Activated T-cell treated with anti-CD3 and anti-CD28 coated beads, Interleukin-2, amount 50 U/mL, for 24 hours (primary cell): ENCODE data around the gene SLC8A3.

ENCODE experiments used
- DNase-seq: peaks from one replicate; pipeline ENCODE4 v3.0.0-alpha.2; 2020
- H3K27ac Mint-ChIP-seq: 2 replicates; pipeline ENCODE4 v1.8.0; 2020; ENCODE audit warnings: mild to moderate bottlenecking, mixed read lengths
- H3K27me3 Mint-ChIP-seq: 2 replicates; pipeline ENCODE4 v1.8.0; 2020; ENCODE audit warnings: mixed read lengths
- H3K36me3 Mint-ChIP-seq: 2 replicates; pipeline ENCODE4 v1.8.0; 2020; ENCODE audit warnings: low read depth, mixed read lengths
- H3K4me1 Mint-ChIP-seq: 2 replicates; pipeline ENCODE4 v1.8.0; 2020; ENCODE audit warnings: low read depth, mixed read lengths
- H3K4me3 Mint-ChIP-seq: 2 replicates; pipeline ENCODE4 v1.8.0; 2020; ENCODE audit warnings: mild to moderate bottlenecking, moderate library complexity, mixed read lengths
- H3K9me3 Mint-ChIP-seq: 2 replicates; pipeline ENCODE4 v1.8.0; 2020; ENCODE audit warnings: mixed read lengths

SLC8A3 gene

GRCh38 chr14:70049605-70050004 is 139.1 kb downstream of the SLC8A3 start:
- H3K9me3 Mint-ChIP-seq: no peaks in the 10 kb centered on the region
- no peak overlapping the region for H3K4me3 Mint-ChIP-seq
- peaks cover 19% of the 10 kb centered on the region for H3K27me3 Mint-ChIP-seq
- peaks cover 6% of the 10 kb centered on the region for H3K4me1 Mint-ChIP-seq
- no peak for DNase-seq
- H3K36me3 Mint-ChIP-seq: no peaks in the 10 kb centered on the region
- H3K27ac Mint-ChIP-seq: no peak overlapping the region

- Mint-ChIP-seq H3K4me3 (no peak overlapping the region), H3K36me3 (no peaks in the 10 kb centered on the region)
Observed at GRCh38 chr14:70048313-70048654, 140.5 kb downstream of the SLC8A3 start.

GRCh38 chr14:70047598-70048312 is 141.0 kb downstream of the SLC8A3 start:
- H3K9me3 Mint-ChIP-seq: no peaks in the 10 kb centered on the region
- no peaks in the 10 kb centered on the region for H3K36me3 Mint-ChIP-seq
- peaks cover 22% of the 10 kb centered on the region for H3K27me3 Mint-ChIP-seq
- no peak overlapping the region for H3K27ac Mint-ChIP-seq
- no peak for DNase-seq
- H3K4me3 Mint-ChIP-seq: no peak overlapping the region
- H3K4me1 Mint-ChIP-seq: peaks cover 6% of the 10 kb centered on the region

More at GRCh38 chr14:70048313-70048654, 140.5 kb downstream of the SLC8A3 start:
- no peak for DNase-seq
- Mint-ChIP-seq H3K27me3 (peaks cover 19% of the 10 kb centered on the region), H3K27ac (no peak overlapping the region), H3K4me1 (peaks cover 6% of the 10 kb centered on the region), H3K9me3 (no peaks in the 10 kb centered on the region)

GRCh38 chr14:70045844-70046535 is 142.8 kb downstream of the SLC8A3 start:
- H3K9me3 Mint-ChIP-seq: no peaks in the 10 kb centered on the region
- peaks cover 31% of the 10 kb centered on the region for H3K27me3 Mint-ChIP-seq
- DNase-seq: no peak
- no peaks in the 10 kb centered on the region for H3K4me1 Mint-ChIP-seq
- H3K27ac Mint-ChIP-seq: no peak overlapping the region
- no peaks in the 10 kb centered on the region for H3K36me3 Mint-ChIP-seq
- no peak overlapping the region for H3K4me3 Mint-ChIP-seq

GRCh38 chr14:70045310-70045709 is 143.4 kb downstream of the SLC8A3 start:
- Mint-ChIP-seq H3K4me1 (no peaks in the 10 kb centered on the region), H3K27ac (no peak overlapping the region), H3K27me3 (peaks cover 31% of the 10 kb centered on the region), H3K4me3 (no peak overlapping the region), H3K36me3 (no peaks in the 10 kb centered on the region), H3K9me3 (no peaks in the 10 kb centered on the region)
- DNase-seq: no peak

- Mint-ChIP-seq H3K36me3 (no peaks in the 10 kb centered on the region), H3K27me3 (peaks cover 48% of the 10 kb centered on the region), H3K9me3 (no peaks in the 10 kb centered on the region), H3K4me1 (no peaks in the 10 kb centered on the region), H3K27ac (no peak overlapping the region), H3K4me3 (no peak overlapping the region)
- no peak for DNase-seq
Observed at GRCh38 chr14:70043001-70043400, 145.8 kb downstream of the SLC8A3 start.

GRCh38 chr14:70036665-70037064 is 152.1 kb downstream of the SLC8A3 start:
- H3K4me1 Mint-ChIP-seq: no peaks in the 10 kb centered on the region
- H3K36me3 Mint-ChIP-seq: no peaks in the 10 kb centered on the region
- DNase-seq: no peak
- H3K27me3 Mint-ChIP-seq: peaks cover 24% of the 10 kb centered on the region
- no peak overlapping the region for H3K27ac Mint-ChIP-seq
- no peak overlapping the region for H3K4me3 Mint-ChIP-seq
- H3K9me3 Mint-ChIP-seq: no peaks in the 10 kb centered on the region

GRCh38 chr14:70034257-70034656 is 154.5 kb downstream of the SLC8A3 start:
- Mint-ChIP-seq H3K27ac (no peak overlapping the region), H3K27me3 (peaks cover 19% of the 10 kb centered on the region), H3K36me3 (no peaks in the 10 kb centered on the region), H3K4me3 (no peak overlapping the region), H3K9me3 (no peaks in the 10 kb centered on the region), H3K4me1 (no peaks in the 10 kb centered on the region)
- DNase-seq: no peak

GRCh38 chr14:70033561-70033960 is 155.2 kb downstream of the SLC8A3 start:
- DNase-seq: no peak
- no peak overlapping the region for H3K4me3 Mint-ChIP-seq
- no peaks in the 10 kb centered on the region for H3K4me1 Mint-ChIP-seq
- H3K36me3 Mint-ChIP-seq: no peaks in the 10 kb centered on the region
- H3K27ac Mint-ChIP-seq: no peak overlapping the region
- H3K9me3 Mint-ChIP-seq: no peaks in the 10 kb centered on the region
- H3K27me3 Mint-ChIP-seq: peaks cover 14% of the 10 kb centered on the region

- H3K4me1 Mint-ChIP-seq: no peaks in the 10 kb centered on the region
- H3K27me3 Mint-ChIP-seq: peaks cover 11% of the 10 kb centered on the region
- no peak for DNase-seq
Observed at GRCh38 chr14:70033116-70033515, 155.6 kb downstream of the SLC8A3 start.

GRCh38 chr14:70032447-70032846 is 156.3 kb downstream of the SLC8A3 start:
- no peaks in the 10 kb centered on the region for H3K4me1 Mint-ChIP-seq
- H3K27me3 Mint-ChIP-seq: peaks cover 7% of the 10 kb centered on the region

More at GRCh38 chr14:70033116-70033515, 155.6 kb downstream of the SLC8A3 start:
- H3K9me3 Mint-ChIP-seq: no peaks in the 10 kb centered on the region
- H3K27ac Mint-ChIP-seq: no peak overlapping the region
- H3K4me3 Mint-ChIP-seq: no peak overlapping the region
- H3K36me3 Mint-ChIP-seq: no peaks in the 10 kb centered on the region

GRCh38 chr14:70032016-70032415 is 156.7 kb downstream of the SLC8A3 start:
- Mint-ChIP-seq H3K27ac (no peak overlapping the region), H3K4me1 (no peaks in the 10 kb centered on the region), H3K9me3 (no peaks in the 10 kb centered on the region), H3K4me3 (no peak overlapping the region), H3K36me3 (no peaks in the 10 kb centered on the region), H3K27me3 (peaks cover 7% of the 10 kb centered on the region)
- no peak for DNase-seq

More at GRCh38 chr14:70032447-70032846, 156.3 kb downstream of the SLC8A3 start:
- Mint-ChIP-seq H3K9me3 (no peaks in the 10 kb centered on the region), H3K4me3 (no peak overlapping the region), H3K36me3 (no peaks in the 10 kb centered on the region), H3K27ac (no peak overlapping the region)
- no peak for DNase-seq

- Mint-ChIP-seq H3K27ac (no peak overlapping the region), H3K4me3 (no peak overlapping the region), H3K9me3 (no peaks in the 10 kb centered on the region), H3K4me1 (no peaks in the 10 kb centered on the region), H3K27me3 (peaks cover 7% of the 10 kb centered on the region), H3K36me3 (no peaks in the 10 kb centered on the region)
- no peak for DNase-seq
Observed at GRCh38 chr14:70029296-70030132, 159.2 kb downstream of the SLC8A3 start.

- DNase-seq: peak; percentile 80
- no peaks in the 10 kb centered on the region for H3K4me1 Mint-ChIP-seq
- H3K27me3 Mint-ChIP-seq: peaks cover 7% of the 10 kb centered on the region
- no peaks in the 10 kb centered on the region for H3K36me3 Mint-ChIP-seq
- no peaks in the 10 kb centered on the region for H3K9me3 Mint-ChIP-seq
- no peak overlapping the region for H3K27ac Mint-ChIP-seq
- no peak overlapping the region for H3K4me3 Mint-ChIP-seq
Observed at GRCh38 chr14:70027785-70028428, 160.8 kb downstream of the SLC8A3 start.
